Keratinocyte (primary cell): Measurements from ENCODE around the gene SAMHD1. TPM values are rescaled to one million over a fixed set of nuclear protein-coding genes. Genes with fewer than 3 reads are reported as not detected.
"Not testable (repeated sequence)": the region's sequence is repeated elsewhere in the genome, so short reads cannot be mapped to it uniquely, and the experiment has no call there.

ENCODE experiments used
- DNase-seq: peaks from one replicate; pipeline ENCODE4 v3.0.0-alpha.2; 2011; ENCODE audit warnings: low read depth, missing footprints, low spot score
- FAIRE-seq: peaks from 2 replicates; lab custom pipeline; 2011; peaks lifted over from hg19 to GRCh38; lab: Jason Lieb, UNC
- H2AFZ ChIP-seq: 2 replicates; pipeline ENCODE4 v1.6.0; 2012; ENCODE audit warnings: low read length, control low read depth, inconsistent platforms; ENCODE audit not compliant: control insufficient read depth
- H3K27ac ChIP-seq: 2 replicates; pipeline ENCODE4 v1.5.1; 2011; ENCODE audit warnings: low read length; ENCODE audit not compliant: control insufficient read depth, insufficient read depth
- H3K27me3 ChIP-seq: 3 replicates; pipeline ENCODE4 v1.6.0; 2011; ENCODE audit warnings: low read length; ENCODE audit not compliant: control insufficient read depth, insufficient read depth; ENCODE audit errors: extremely low read depth
- H3K36me3 ChIP-seq, 2 experiments: 2 replicates in 1 of 2; 3 replicates in 1 of 2; pipeline ENCODE4 v1.5.1; 2011; ENCODE audit warnings: low read length in 2 of 2, mild to moderate bottlenecking in 1 of 2; ENCODE audit not compliant: control insufficient read depth in 2 of 2, insufficient read depth in 2 of 2; ENCODE audit errors: extremely low read depth in 1 of 2
- H3K4me1 ChIP-seq: 3 replicates; pipeline ENCODE4 v1.5.1; 2011; ENCODE audit warnings: low read length; ENCODE audit not compliant: control insufficient read depth, insufficient read depth; ENCODE audit errors: extremely low read depth
- H3K4me2 ChIP-seq: 3 replicates; pipeline ENCODE4 v1.6.0; 2011; ENCODE audit warnings: low read depth, low read length; ENCODE audit not compliant: control insufficient read depth, insufficient read depth; ENCODE audit errors: extremely low read depth
- H3K4me3 ChIP-seq, 3 experiments: fragments of 200-600 bp in 1 of 3; sonication (generic) in 1 of 3; 2 replicates in 2 of 3; 3 replicates in 1 of 3; pipeline ENCODE4 v1.5.1; 2011 to 2016; ENCODE audit warnings: low read length in 3 of 3, mild to moderate bottlenecking in 3 of 3, control low read depth in 2 of 3, inconsistent platforms in 1 of 3, low read depth in 1 of 3, mixed read lengths in 1 of 3, mixed run types in 1 of 3, moderate library complexity in 1 of 3; ENCODE audit not compliant: control insufficient read depth in 2 of 3, insufficient read depth in 2 of 3; ENCODE audit errors: extremely low read depth in 1 of 3
- H3K79me2 ChIP-seq: 2 replicates; pipeline ENCODE4 v1.6.0; 2012; ENCODE audit warnings: low read length; ENCODE audit not compliant: control insufficient read depth, insufficient read depth
- H3K9ac ChIP-seq: 3 replicates; pipeline ENCODE4 v1.6.0; 2011; ENCODE audit warnings: low read length; ENCODE audit not compliant: control insufficient read depth, insufficient read depth; ENCODE audit errors: extremely low read depth
- H3K9me1 ChIP-seq: 3 replicates; pipeline ENCODE4 v1.6.0; 2011; ENCODE audit warnings: low read length; ENCODE audit not compliant: control insufficient read depth, insufficient read depth; ENCODE audit errors: extremely low read depth
- H3K9me3 ChIP-seq: 2 replicates; pipeline ENCODE4 v1.5.1; 2012; ENCODE audit warnings: low read depth, low read length; ENCODE audit not compliant: control insufficient read depth
- H4K20me1 ChIP-seq: 3 replicates; pipeline ENCODE4 v1.6.0; 2011; ENCODE audit warnings: low read length; ENCODE audit not compliant: control insufficient read depth, insufficient read depth; ENCODE audit errors: extremely low read depth
- CTCF ChIP-seq, 3 experiments: IDR thresholded peaks in 1 of 3; conservative IDR thresholded peaks in 1 of 3; optimal IDR thresholded peaks in 1 of 3; 2 replicates in 2 of 3; 3 replicates in 1 of 3; pipeline versions ENCODE3 to v1.5.1; 2011; ENCODE audit warnings: low read length in 3 of 3, mild to moderate bottlenecking in 3 of 3, moderate library complexity in 2 of 3, control low read depth in 1 of 3, inconsistent platforms in 1 of 3; ENCODE audit not compliant: insufficient read depth in 2 of 3; ENCODE audit errors: extremely low read depth in 1 of 3
- EZH2 ChIP-seq: IDR thresholded peaks from one replicate; pipeline ENCODE4 v1.6.1; 2012; ENCODE audit warnings: inconsistent platforms, mild to moderate bottlenecking, low read length, moderate library complexity
- dilution Hi-C: fragments of 300-500 bp; cut with MboI; formaldehyde crosslinking; loops from one replicate; pipeline ENCODE4 v1.7.0; 2020; ENCODE audit warnings: low sequenced_read_pairs; ENCODE audit not compliant: extremely low pct_ligation_motif_present
- polyA plus RNA-seq, 5 experiments: library from polyadenylated mRNA; depleted of rRNA in 3 of 5; stranded (reverse) in 3 of 5; stranded (forward) in 1 of 5; unstranded in 1 of 5; fragments of >200 nt; gene quantifications; 1 replicate in 1 of 5; 2 replicates in 3 of 5; 3 replicates in 1 of 5; pipeline versions ENCODE4 v1.2.1 to v1.2.3, GENCODE V29; 2011 to 2012; ENCODE audit warnings: missing spikeins in 2 of 5, low read depth in 1 of 5, low replicate concordance in 1 of 5

Gene SAMHD1
- polyA plus RNA-seq, 1 donor (not counting 4 experiments of a cell fraction or from before 2014, with no cell fraction given): 26.5 TPM

GRCh38 chr20:36916199-36916598 is 35.3 kb downstream of the SAMHD1 start:
- no peak for FAIRE-seq
- H3K36me3 ChIP-seq: no peaks in the 10 kb centered on the region

DNA sequence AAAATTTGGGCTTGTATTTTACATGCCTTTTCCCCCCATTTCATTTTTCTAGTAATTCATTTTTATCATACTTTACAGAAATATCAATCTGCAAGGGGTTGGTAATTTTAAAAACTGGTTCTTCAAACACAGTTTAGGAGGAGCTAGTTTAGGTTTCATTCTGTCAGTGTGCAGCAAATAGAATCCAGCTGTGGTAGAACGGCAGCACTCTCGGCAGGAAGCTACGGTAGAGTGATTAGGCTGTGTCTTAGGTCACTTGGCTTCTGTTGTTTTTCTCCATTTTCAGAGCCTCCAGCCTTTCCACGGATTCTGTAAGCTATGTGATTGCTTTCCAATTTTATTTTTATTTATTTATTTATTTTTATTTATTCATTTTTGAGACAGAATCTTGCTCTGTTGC is 42.9 kb downstream of the SAMHD1 start:
- H3K36me3 ChIP-seq: peaks cover 0 to 2% of the 10 kb centered on the region in 2 experiments
- dilution Hi-C loops: no loop called here
- DNase-seq: no peak
- H3K9me3 ChIP-seq: no peaks in the 10 kb centered on the region
- H3K27ac ChIP-seq: no peak overlapping the region
- H3K27me3 ChIP-seq: no peaks in the 10 kb centered on the region
- no peak overlapping the region for H2AFZ ChIP-seq
- H3K9ac ChIP-seq: no peak overlapping the region
- H3K9me1 ChIP-seq: no peaks in the 10 kb centered on the region
- H4K20me1 ChIP-seq: no peaks in the 10 kb centered on the region
- H3K4me1 ChIP-seq: no peaks in the 10 kb centered on the region
- no peak for TF ChIP-seq CTCF (optimal IDR thresholded peaks at IDR 0.05 in 1 of 3, IDR thresholded peaks at IDR 0.05 in 1 of 3, conservative IDR thresholded peaks at IDR 0.05 in 1 of 3; ENCODE audit: extremely low read depth in 1 of 3, insufficient read depth in 2 of 3, low read length in 3 of 3)
- no peak for TF ChIP-seq EZH2
- H3K4me3 ChIP-seq: no peak overlapping the region
- no peak for FAIRE-seq
- no peak overlapping the region for H3K4me2 ChIP-seq
- H3K79me2 ChIP-seq: no peaks in the 10 kb centered on the region

More at GRCh38 chr20:36916199-36916598, 35.3 kb downstream of the SAMHD1 start:
- Histone ChIP-seq H4K20me1 (no peaks in the 10 kb centered on the region), H3K9me1 (no peaks in the 10 kb centered on the region), H3K9me3 (no peaks in the 10 kb centered on the region), H3K27me3 (no peaks in the 10 kb centered on the region), H2AFZ (no peak overlapping the region), H3K4me1 (no peaks in the 10 kb centered on the region), H3K27ac (no peak overlapping the region), H3K79me2 (no peaks in the 10 kb centered on the region), H3K9ac (no peak overlapping the region), H3K4me2 (no peak overlapping the region), H3K4me3 (no peak overlapping the region)
- dilution Hi-C loops: no loop called here
- DNase-seq: no peak
- TF ChIP-seq EZH2 (no peak), CTCF (optimal IDR thresholded peaks at IDR 0.05 in 1 of 3, IDR thresholded peaks at IDR 0.05 in 1 of 3, conservative IDR thresholded peaks at IDR 0.05 in 1 of 3; ENCODE audit: extremely low read depth in 1 of 3, insufficient read depth in 2 of 3, low read length in 3 of 3) (no peak)

DNA sequence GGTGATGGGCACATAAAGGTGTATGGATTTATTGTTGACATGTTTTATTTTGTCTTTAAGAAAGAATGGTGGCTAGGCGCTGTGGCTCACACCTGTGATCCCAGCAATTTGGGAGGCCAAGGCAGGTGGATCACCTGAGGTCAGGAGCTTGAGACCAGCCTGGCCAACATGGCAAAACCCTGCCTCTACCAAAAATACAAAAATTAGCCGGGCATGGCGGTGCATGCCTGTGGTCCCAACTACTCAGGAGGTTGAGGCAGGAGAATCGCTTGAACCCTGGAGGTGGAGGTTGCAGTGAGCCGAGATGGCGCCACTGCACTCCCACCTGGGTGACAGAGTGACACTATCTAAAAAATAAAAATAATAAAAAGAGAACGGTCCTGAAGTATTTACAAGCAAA is 45.4 kb downstream of the SAMHD1 start:
- H3K27ac ChIP-seq, dilution Hi-C loops, H4K20me1 ChIP-seq, H2AFZ ChIP-seq, H3K27me3 ChIP-seq, H3K79me2 ChIP-seq, FAIRE-seq, H3K4me3 ChIP-seq, H3K9ac ChIP-seq, H3K4me2 ChIP-seq, H3K36me3 ChIP-seq, H3K9me3 ChIP-seq, H3K9me1 ChIP-seq, DNase-seq, H3K4me1 ChIP-seq: not testable (repeated sequence)

DNA sequence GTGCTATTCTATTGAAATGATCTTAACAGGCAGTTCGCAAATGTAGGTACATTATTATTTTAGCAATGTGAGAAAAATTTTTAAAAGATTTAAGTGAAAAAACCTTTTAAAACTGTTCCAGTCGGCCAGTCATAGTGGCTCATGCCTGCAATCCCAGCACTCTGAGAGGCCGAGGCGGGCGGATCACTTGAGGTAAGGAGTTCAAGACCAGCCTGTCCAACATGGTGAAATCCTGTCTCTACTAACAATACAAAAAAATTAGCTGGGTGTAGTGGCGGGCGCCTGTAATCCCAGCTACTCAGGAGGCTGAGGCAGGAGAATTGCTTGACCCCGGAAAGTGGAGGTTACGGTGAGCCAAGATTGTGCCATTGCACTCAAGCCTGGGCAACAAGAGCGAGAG is 45.9 kb downstream of the SAMHD1 start:
- H3K79me2 ChIP-seq, H3K9me1 ChIP-seq, H3K36me3 ChIP-seq, H3K9me3 ChIP-seq, H3K4me3 ChIP-seq, dilution Hi-C loops, DNase-seq, H3K4me2 ChIP-seq, FAIRE-seq, H4K20me1 ChIP-seq, H3K27me3 ChIP-seq, H3K9ac ChIP-seq, H3K27ac ChIP-seq, H3K4me1 ChIP-seq, H2AFZ ChIP-seq: not testable (repeated sequence)
